HL-60/S4 (cell line): ENCODE data around the gene ITIH3.

ENCODE experiments used
- in situ Hi-C: fragments of 300-500 bp; cut with MboI; formaldehyde crosslinking; loops from 2 replicates; pipeline ENCODE4 v1.14.3; 2022; ENCODE audit warnings: low sequenced_read_pairs

Gene ITIH3

GRCh38 chr3:52820736-52821135 is 26.1 kb downstream of the ITIH3 start:
- in situ Hi-C loops: no loop called here

- in situ Hi-C loops: no loop called here
These were observed 27.8 kb downstream of the ITIH3 start for GRCh38 chr3:52822363-52822762.

GRCh38 chr3:52824037-52824436 is 29.4 kb downstream of the ITIH3 start:
- in situ Hi-C loops: no loop called here

GRCh38 chr3:52827441-52827840 is 32.8 kb downstream of the ITIH3 start:
- in situ Hi-C loops: no loop called here

GRCh38 chr3:52827866-52828376 is 33.3 kb downstream of the ITIH3 start:
- in situ Hi-C loops: no loop called here

DNA sequence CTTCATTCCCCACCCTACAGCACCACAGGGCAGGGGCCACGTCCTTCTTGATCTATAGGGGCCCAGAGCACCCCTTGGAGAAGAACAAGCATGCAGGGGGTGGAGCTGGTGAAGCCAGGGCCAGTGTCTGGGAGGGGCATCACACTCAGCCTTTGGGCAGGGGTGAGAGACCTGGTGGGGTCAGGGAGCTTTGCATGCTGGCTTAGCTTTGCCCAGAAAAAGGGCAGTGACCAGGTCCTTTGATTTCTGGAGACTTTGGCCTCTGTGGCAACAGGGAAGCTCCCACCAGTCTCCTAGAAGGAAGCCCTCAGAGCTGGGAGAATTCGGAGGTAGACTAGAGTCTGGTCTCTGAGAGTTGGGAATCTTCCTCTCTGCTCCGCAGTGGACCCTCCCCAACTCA is 34.9 kb downstream of the ITIH3 start:
- in situ Hi-C loops: no loop called here

DNA sequence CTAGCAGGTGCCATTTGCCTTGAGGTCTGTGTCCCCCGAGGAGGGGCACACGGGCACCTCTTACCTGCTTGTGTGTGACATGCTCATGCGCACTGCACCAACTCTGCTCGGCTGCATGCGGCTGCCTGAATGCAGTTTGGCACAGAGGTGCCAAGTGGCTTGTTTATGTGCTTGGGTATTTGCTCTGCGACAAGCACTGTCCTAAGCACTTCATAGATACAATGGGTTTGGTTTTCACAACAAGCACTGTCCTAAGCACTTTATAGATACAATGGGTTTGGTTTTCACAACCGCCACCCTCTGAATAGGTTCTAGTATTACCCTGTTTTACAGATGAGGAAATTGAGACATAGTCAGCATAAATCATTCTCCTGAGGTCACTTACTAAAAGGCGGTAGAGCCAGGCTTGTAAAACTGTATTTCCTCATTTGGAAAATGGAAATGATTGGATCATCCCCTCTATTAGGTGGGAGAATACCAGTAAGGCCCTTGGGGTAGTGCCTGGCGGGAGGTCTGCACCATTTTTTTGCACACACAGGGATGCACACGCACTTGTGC is 35.4 kb downstream of the ITIH3 start:
- in situ Hi-C loops: no loop called here

GRCh38 chr3:52830535-52831258 is 36.1 kb downstream of the ITIH3 start, which contains the start of gene ITIH4:
ITIH4 (minus strand) TSS chr3:52830672; CDS start chr3:52830642, 30 bp downstream.
- in situ Hi-C loops: no loop called here

DNA sequence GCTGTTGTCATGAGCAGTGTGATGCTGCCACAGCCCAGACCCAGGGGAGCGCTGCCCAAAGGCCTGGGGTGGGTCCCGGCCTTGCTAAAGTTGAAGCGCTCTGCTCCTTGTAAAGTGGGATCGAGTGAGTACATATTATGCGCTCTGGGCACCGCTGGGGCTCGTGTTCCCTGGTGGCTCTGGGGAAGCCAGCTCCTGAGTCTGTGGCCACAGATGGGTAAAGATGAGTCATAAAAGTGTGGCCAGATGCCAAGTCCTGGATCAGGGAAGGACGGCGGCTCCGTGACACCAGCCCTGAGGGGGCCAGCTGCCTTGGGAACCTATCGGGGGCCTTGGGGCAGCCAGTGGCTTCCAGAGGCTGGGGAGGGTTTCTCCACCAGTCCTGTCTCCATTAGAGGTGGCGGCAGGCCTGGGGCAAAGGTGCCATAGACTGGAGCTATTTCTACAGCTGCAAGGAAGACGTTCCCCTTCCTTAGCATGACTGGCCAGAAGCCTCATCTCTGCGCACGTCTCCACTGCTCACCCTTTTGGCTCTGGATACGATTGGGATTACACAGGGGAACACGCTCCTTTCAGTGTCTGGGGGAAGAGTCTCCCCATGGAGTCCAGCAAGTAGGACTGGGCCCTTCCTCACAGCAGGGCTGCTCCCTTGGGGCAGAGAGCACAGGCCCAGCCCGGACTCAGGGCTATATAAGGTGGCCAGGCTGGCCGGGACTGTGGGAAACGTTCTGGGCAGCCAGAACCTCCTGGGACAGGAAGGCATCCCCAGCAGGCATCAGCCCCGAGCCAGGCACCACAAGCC is 37.1 kb downstream of the ITIH3 start:
- in situ Hi-C loops: no loop called here

- in situ Hi-C loops: no loop called here
These were observed 38.6 kb downstream of the ITIH3 start for GRCh38 chr3:52833202-52833601.

DNA sequence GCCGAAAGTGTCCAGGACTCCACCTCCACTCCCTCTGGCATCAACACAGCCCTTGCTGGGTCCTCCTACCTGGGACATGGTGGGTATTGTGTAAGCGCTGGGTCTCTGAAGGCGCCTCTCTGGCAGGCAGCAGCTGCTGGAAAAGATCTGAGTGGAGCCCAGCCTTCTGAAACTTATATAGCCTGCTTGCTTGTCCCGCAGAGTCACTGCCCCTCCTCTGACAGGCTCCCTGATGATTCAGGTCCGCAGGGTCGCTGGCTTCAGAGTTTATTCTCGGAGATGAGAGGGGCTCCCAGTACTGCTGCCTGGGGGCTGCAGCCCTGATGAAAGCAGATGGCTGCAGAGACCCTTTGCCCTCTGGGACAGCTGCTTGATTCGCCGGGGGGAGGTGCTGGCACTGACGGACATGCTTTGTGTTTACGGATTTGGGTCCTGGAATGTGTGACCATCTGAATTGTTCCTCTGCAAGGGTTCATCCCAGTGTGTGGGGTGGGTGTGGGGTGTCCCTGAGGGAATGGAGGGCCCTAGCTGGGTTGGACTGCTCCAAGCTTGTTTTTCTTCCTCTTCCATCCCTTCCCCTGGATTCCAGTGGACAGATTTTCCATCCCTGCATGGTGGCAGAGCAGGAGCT is 40.4 kb downstream of the ITIH3 start, which contains the start of gene MUSTN1:
Gene MUSTN1, minus strand, starts transcription at position 149 of the 631 bp plus-strand sequence. Its CDS starts 71 bp downstream, at position 78.
- in situ Hi-C loops: no loop called here

GRCh38 chr3:52835766-52836470 is 41.3 kb downstream of the ITIH3 start:
- in situ Hi-C loops: no loop called here

GRCh38 chr3:52836471-52836845 is 41.9 kb downstream of the ITIH3 start:
- in situ Hi-C loops: no loop called here

DNA sequence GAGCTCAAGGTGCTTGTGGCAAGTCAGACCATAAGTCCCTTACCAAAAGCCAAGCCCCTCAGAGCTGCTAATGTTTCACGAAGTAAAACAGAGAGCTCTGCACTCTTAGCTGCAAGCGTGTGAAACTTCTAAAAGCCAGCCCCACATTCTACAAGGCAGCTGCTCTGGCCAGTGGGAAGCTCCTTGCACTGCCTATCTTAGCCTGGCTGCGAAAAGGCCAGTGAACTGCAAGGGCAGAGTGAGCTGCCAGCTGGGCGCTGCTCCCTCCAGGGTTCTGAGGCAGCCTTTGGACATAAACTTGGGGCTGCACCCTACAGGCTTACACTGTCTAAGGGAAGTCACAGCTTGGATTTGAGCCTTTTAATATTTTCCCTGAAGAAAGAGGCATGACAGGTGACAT is 42.4 kb downstream of the ITIH3 start:
- in situ Hi-C loops: no loop called here

- in situ Hi-C loops: no loop called here
These were observed 44.1 kb downstream of the ITIH3 start for GRCh38 chr3:52838561-52839267.

DNA sequence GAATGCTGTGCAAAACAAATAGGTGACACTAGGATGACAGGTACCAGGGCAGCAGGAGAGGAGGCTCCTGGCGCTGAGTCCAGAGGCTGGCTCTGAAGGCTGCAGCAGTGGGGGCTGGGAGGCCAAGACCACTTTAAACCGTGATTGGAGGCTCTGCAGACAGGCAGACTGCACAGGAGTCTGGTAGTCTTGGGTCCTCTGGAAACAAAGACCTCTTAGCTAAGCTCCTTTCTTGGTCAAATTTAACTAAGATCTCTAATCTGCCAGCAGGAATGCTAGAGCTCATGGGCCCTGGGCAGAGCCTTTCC is 44.6 kb downstream of the ITIH3 start:
- in situ Hi-C loops: no loop called here

DNA sequence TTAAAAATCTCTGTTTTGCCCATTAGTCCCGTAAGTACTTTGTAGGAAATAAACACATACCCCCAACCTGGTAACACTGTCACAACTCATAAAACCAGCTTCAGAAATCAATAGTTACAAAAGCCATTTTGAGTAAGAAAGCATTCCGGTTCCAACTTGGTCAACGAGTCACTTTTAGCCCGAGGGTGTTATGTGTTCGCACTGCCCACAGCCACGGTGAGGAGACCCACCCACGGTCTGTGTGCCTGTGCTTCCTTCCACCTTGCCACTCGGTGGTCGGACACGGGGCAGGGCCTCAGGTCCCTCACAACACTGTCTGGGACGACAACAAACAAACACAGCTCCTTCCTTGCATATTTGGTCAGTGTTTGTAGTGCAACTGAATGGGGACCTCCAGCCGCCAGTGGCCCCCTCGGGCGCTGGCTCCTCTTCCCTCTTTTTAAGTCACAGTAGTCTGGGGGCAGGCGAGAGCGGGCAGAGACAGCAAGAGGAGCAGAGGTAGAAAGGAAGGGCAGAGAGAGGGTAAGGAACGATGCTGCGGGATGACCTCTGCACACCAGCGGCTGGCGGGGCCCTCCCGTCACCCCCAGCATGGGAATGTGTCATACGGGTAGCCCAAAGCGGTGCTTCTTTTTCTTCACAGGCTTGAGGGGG is 45.4 kb downstream of the ITIH3 start:
- in situ Hi-C loops: no loop called here

GRCh38 chr3:52841211-52841980 is 46.8 kb downstream of the ITIH3 start:
- in situ Hi-C loops: no loop called here

GRCh38 chr3:52841981-52842340 is 47.4 kb downstream of the ITIH3 start:
- in situ Hi-C loops: no loop called here
